Calu3 (cell line): ENCODE results near the gene KXD1. TPM values are rescaled to one million over a fixed set of nuclear protein-coding genes. Genes with fewer than 3 reads are reported as not detected.
A peak's percentile ranks its signal among the peaks of the same experiment; 100 is the strongest.

Source experiments
- BruUV-seq: library from RNA; stranded (reverse); fragments of 400-500 nt; replicated peaks from 2 replicates; lab custom pipeline; 2021; lab: Mats Ljungman, UMichigan
- CTCF ChIA-PET: fragments of 300-600 bp; sonication (Branson Sonifier 250); formaldehyde crosslinking; loops from one replicate; lab custom pipeline; 2022; ENCODE audit warnings: antibody characterized with exemption; lab: Charles Lee
- DNase-seq: peaks from one replicate; pipeline ENCODE4 v3.0.0; 2022
- H3K27ac Mint-ChIP-seq: one replicate; pipeline ENCODE4 v1.8.0; 2022; ENCODE audit warnings: mixed read lengths; ENCODE audit not compliant: unreplicated experiment
- H3K27me3 Mint-ChIP-seq: one replicate; pipeline ENCODE4 v1.8.0; 2022; ENCODE audit warnings: mixed read lengths; ENCODE audit not compliant: unreplicated experiment
- H3K36me3 Mint-ChIP-seq: one replicate; pipeline ENCODE4 v1.8.0; 2022; ENCODE audit warnings: mild to moderate bottlenecking, moderate library complexity, mixed read lengths; ENCODE audit not compliant: insufficient read depth, unreplicated experiment
- H3K4me1 Mint-ChIP-seq: one replicate; pipeline ENCODE4 v1.8.0; 2022; ENCODE audit warnings: mild to moderate bottlenecking, low read depth, mixed read lengths; ENCODE audit not compliant: unreplicated experiment
- H3K4me3 Mint-ChIP-seq: one replicate; pipeline ENCODE4 v1.8.0; 2022; ENCODE audit warnings: mild to moderate bottlenecking, low read depth, moderate library complexity, mixed read lengths; ENCODE audit not compliant: unreplicated experiment
- H3K9me3 Mint-ChIP-seq: one replicate; pipeline ENCODE4 v1.8.0; 2022; ENCODE audit warnings: low read depth, mixed read lengths; ENCODE audit not compliant: unreplicated experiment
- CTCF ChIP-seq: fragments of 200-600 bp; IDR thresholded peaks from one replicate; pipeline ENCODE4 v1.8.0; 2022; ENCODE audit warnings: antibody characterized with exemption; ENCODE audit not compliant: unreplicated experiment
- intact Hi-C: fragments of 100-400 bp; cut with micrococcal nuclease; formaldehyde crosslinking; loops from one replicate; pipeline ENCODE4 v1.10.0; 2022; ENCODE audit not compliant: unreplicated experiment
- total RNA-seq: library from RNA; stranded (reverse); gene quantifications from 2 replicates; pipeline ENCODE4 v1.2.3, GENCODE V29; 2022

KXD1 gene
- total RNA-seq, 1 experiment from 2014 or later = 61.5 TPM

- peaks cover 7% of the 10 kb centered on the region for H3K4me1 Mint-ChIP-seq
- no peaks in the 10 kb centered on the region for H3K9me3 Mint-ChIP-seq
- H3K36me3 Mint-ChIP-seq = peaks cover 9% of the 10 kb centered on the region
- intact Hi-C loops = no loop called here
- TF ChIP-seq CTCF = no peak
- peaks cover 82% of the 10 kb centered on the region for H3K27me3 Mint-ChIP-seq
- no peak for DNase-seq
- CTCF ChIA-PET = no interaction called here
- H3K27ac Mint-ChIP-seq = no peak overlapping the region
- BruUV-seq = no TSS peak
- H3K4me3 Mint-ChIP-seq = no peak overlapping the region
Measured at GRCh38 chr19:18608805-18609716, 51.4 kb downstream of the KXD1 start.

DNA sequence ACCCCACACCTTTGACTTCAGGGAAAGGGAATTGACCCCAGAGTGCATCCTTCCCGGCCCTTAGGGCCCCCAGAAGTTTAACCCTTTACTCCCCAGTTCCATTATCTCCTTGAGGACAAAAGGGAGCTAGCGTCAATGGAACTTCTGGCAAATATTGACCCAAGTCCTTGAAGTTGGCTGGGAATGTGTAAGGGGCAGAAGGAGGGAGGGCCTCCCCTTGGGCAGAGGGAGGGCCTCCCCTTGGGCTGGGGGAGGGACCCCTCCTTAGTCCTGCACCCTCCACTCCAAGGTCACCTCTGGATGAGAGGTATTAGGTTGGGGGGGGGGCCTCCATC, 52.0 kb downstream of the KXD1 start:
- no TSS peak for BruUV-seq
- TF ChIP-seq CTCF = no peak
- Mint-ChIP-seq H3K4me1 (peaks cover 7% of the 10 kb centered on the region), H3K27ac (no peak overlapping the region), H3K27me3 (peaks cover 85% of the 10 kb centered on the region), H3K9me3 (no peaks in the 10 kb centered on the region), H3K36me3 (peaks cover 9% of the 10 kb centered on the region), H3K4me3 (no peak overlapping the region)
- DNase-seq = no peak
- intact Hi-C loops = no loop called here
- CTCF ChIA-PET = no interaction called here

DNA sequence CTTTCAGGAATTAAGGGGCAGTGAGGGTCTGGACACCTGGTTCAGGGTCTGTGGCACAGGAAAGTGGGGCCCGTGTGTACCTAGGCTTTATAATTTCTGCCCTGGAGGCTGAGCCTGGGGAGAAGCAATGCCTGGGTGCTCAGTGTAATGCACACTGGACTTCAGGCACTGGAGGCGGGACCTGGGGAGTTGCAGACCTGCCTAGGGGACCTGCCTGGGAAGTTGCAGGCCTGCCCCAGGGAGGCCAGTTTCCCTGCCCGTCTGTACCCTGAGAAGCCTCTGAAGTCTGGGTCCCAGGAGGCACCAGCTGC, 52.5 kb downstream of the KXD1 start:
- H3K27ac Mint-ChIP-seq = no peak overlapping the region
- H3K27me3 Mint-ChIP-seq = peaks cover 85% of the 10 kb centered on the region
- H3K4me1 Mint-ChIP-seq = peaks cover 7% of the 10 kb centered on the region
- intact Hi-C loops = no loop called here
- DNase-seq = no peak
- H3K4me3 Mint-ChIP-seq = no peak overlapping the region
- CTCF ChIA-PET = no interaction called here
- BruUV-seq = no TSS peak
- H3K9me3 Mint-ChIP-seq = no peaks in the 10 kb centered on the region
- TF ChIP-seq CTCF = no peak
- H3K36me3 Mint-ChIP-seq = peaks cover 9% of the 10 kb centered on the region

- H3K36me3 Mint-ChIP-seq = peaks cover 9% of the 10 kb centered on the region
- BruUV-seq = no TSS peak
- DNase-seq = no peak
- H3K27ac Mint-ChIP-seq = no peak overlapping the region
- peak overlapping the region; percentile 31 for H3K4me3 Mint-ChIP-seq
- no peaks in the 10 kb centered on the region for H3K9me3 Mint-ChIP-seq
- intact Hi-C loops = no loop called here
- TF ChIP-seq CTCF = no peak
- peaks cover 7% of the 10 kb centered on the region for H3K4me1 Mint-ChIP-seq
- H3K27me3 Mint-ChIP-seq = peaks cover 85% of the 10 kb centered on the region
- CTCF ChIA-PET = no interaction called here
Measured at GRCh38 chr19:18610556-18611326, 53.1 kb downstream of the KXD1 start.
